Measurements from ENCODE around the gene PIP4K2C. TPM values are rescaled to one million over a fixed set of nuclear protein-coding genes. Genes with fewer than 3 reads are reported as not detected.

The PIP4K2C gene
- total RNA-seq, 2 experiments from 2014 or later = 10.7 to 12.3 TPM

DNA sequence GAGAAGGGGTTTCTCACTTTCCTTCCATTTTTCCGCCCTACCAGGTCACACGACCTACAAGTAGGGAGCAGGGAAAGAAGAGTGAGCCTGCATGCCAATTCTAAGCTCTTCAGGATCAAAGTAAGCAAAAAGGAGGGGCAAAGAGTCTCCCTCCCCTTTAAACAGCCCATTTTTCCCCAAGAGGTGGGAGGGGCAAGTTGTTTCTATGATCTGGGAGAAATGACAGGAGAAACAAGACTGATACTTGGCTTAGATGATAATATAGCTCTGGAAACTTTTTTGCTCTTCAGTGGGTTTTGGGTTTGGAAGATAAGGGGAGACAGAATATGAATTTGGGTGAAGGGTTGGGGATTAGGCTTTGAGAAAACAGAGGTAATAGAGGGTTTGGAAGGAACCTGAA lies 15.4 kb downstream of the PIP4K2C start:
- Mint-ChIP-seq H3K27me3 (peaks cover 2% of the 10 kb centered on the region), H3K9me3 (no peaks in the 10 kb centered on the region), H3K4me1 (ENCODE audit: low read depth) (peaks cover 32% of the 10 kb centered on the region), H3K4me3 (no peak overlapping the region), H3K36me3 (ENCODE audit: low read depth) (peaks cover 9% of the 10 kb centered on the region), H3K27ac (no peak overlapping the region)
- ChIA-PET POLR2A (interaction anchor here (2.1 to 4.4 kb wide), 2 partner anchors 9 to 15 kb away, joined by 11 to 27 read pairs; partner anchors contain the start of gene PIP4K2C), CTCF (interaction anchor here (1.5 to 2.2 kb wide), 4 partner anchors 13 to 147 kb away, joined by 3 to 12 read pairs (median 8); partner anchors contain the start of gene GLI1)
- intact Hi-C loops (cut with micrococcal nuclease) = no loop called here
- ATAC-seq (no peak), DNase-seq (no peak)
- TF ChIP-seq, protein P1, sequence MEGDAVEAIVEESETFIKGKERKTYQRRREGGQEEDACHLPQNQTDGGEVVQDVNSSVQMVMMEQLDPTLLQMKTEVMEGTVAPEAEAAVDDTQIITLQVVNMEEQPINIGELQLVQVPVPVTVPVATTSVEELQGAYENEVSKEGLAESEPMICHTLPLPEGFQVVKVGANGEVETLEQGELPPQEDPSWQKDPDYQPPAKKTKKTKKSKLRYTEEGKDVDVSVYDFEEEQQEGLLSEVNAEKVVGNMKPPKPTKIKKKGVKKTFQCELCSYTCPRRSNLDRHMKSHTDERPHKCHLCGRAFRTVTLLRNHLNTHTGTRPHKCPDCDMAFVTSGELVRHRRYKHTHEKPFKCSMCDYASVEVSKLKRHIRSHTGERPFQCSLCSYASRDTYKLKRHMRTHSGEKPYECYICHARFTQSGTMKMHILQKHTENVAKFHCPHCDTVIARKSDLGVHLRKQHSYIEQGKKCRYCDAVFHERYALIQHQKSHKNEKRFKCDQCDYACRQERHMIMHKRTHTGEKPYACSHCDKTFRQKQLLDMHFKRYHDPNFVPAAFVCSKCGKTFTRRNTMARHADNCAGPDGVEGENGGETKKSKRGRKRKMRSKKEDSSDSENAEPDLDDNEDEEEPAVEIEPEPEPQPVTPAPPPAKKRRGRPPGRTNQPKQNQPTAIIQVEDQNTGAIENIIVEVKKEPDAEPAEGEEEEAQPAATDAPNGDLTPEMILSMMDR (IDR thresholded peaks at IDR 0.05) = no peak

DNA sequence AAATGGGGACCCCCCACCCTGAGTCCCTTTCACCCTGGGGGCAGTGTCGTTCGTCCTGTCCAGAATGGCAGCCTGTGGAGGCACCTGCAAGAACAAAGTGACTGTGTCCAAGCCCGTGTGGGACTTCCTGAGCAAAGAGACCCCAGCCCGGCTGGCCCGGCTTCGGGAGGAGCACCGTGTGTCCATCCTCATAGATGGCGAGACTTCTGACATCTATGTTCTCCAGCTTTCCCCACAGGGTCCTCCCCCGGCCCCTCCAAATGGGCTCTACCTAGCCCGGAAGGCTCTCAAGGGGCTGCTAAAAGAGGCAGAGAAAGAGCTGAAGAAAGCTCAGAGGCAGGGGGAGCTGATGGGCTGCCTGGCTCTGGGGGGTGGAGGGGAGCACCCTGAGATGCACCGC lies 15.8 kb downstream of the PIP4K2C start:
- intact Hi-C loops (cut with micrococcal nuclease) = no loop called here
- peaks cover 32% of the 10 kb centered on the region for H3K4me1 Mint-ChIP-seq (ENCODE audit: low read depth)
- no peaks in the 10 kb centered on the region for H3K9me3 Mint-ChIP-seq
- POLR2A ChIA-PET = interaction anchor here (1.5 to 4.4 kb wide), 3 partner anchors 8 to 15 kb away, joined by 4 to 27 read pairs (median 11); partner anchors contain the start of gene PIP4K2C
- no peak overlapping the region for H3K4me3 Mint-ChIP-seq
- peaks cover 5% of the 10 kb centered on the region for H3K36me3 Mint-ChIP-seq (ENCODE audit: low read depth)
- H3K27me3 Mint-ChIP-seq = peaks cover 2% of the 10 kb centered on the region
- ATAC-seq (no peak), DNase-seq (no peak)
- TF ChIP-seq, protein P1 (IDR thresholded peaks at IDR 0.05) = no peak
- no peak overlapping the region for H3K27ac Mint-ChIP-seq
- CTCF ChIA-PET = interaction anchor here (1.1 to 2.2 kb wide), 6 partner anchors 13 to 148 kb away, joined by 3 to 12 read pairs (median 4); partner anchors contain the start of gene GLI1

DNA sequence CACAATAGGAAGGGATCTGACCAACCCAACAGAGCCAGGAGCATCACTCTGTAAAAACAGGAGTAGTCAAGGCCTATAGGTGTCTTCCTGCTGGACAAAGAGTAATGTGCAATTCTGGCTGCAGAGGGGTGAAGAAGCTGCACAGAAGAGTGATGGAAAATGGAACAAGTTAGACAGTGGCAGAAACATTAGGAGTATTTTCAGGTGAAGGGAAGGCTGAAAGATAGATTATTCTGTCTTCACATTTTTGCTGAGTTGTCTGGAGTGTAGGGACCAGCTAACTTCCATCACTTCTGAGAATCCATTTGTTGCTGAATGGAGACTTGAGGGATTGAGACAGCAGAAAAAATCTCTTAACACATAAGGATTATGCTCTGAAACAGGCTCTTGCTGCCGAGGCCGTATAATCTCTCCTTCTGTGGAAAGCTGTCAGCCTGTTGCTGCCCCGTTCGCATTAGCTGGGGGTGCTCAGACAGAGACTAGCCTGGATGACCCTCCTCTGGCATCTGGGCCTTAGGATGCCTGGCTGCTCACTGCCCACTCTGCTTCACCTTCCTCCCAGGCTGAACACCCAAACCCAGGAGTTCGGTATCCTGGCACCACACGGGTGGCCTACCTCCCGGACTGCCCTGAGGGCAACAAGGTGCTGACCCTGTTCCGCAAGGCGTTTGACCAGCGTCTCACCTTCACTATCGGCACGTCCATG lies 17.1 kb downstream of the PIP4K2C start:
- DNase-seq (no peak), ATAC-seq (no peak)
- peaks cover 28% of the 10 kb centered on the region for H3K4me1 Mint-ChIP-seq (ENCODE audit: low read depth)
- H3K27ac Mint-ChIP-seq = no peak overlapping the region
- TF ChIP-seq, protein P1 (IDR thresholded peaks at IDR 0.05) = no peak
- CTCF ChIA-PET = interaction anchor here (1.1 to 2.5 kb wide), 5 partner anchors 13 to 85 kb away, joined by 3 to 17 read pairs (median 5); partner anchors contain the start of gene B4GALNT1
- H3K27me3 Mint-ChIP-seq = peaks cover 8% of the 10 kb centered on the region
- intact Hi-C loops (cut with micrococcal nuclease) = no loop called here
- H3K36me3 Mint-ChIP-seq (ENCODE audit: low read depth) = no peaks in the 10 kb centered on the region
- POLR2A ChIA-PET = interaction anchor here (1.5 to 3.7 kb wide), 2 partner anchors 13 to 15 kb away, joined by 4 to 18 read pairs; partner anchors contain the start of gene PIP4K2C
- no peak overlapping the region for H3K4me3 Mint-ChIP-seq
- H3K9me3 Mint-ChIP-seq = no peaks in the 10 kb centered on the region

DNA sequence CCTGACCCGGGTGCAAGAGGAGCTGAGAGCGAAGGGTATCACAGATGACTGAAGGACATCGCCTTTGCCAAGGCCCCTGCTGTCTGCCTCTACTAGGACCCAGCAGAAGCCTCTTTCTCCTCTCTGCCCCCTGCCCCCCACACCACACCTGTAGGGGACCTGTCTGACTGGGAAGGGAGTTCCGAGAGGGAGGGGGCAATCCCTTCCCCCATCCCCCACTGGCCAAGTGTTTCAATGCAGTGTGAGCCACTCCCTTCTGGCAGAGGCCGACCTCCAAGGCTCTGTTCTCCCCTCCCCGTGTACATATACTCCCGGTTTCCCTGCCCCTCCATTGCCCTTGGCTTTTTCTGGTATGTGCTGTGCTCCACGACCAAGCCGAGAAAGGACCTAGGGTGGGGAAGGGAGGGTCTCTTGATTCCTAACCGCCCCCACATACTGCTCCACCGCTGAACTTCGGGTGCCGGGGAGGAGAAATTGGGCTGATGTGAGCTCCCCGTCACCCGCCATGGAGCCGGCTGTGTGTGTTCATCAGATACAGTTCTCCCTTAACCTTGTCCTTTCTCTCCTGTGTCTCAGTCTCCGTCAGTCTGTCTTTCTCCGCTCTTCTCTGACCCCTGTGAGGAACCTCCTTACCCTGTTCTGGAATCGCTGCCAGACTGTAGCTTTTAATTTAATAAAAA lies 18.2 kb downstream of the PIP4K2C start:
- H3K27me3 Mint-ChIP-seq = peaks cover 10% of the 10 kb centered on the region
- TF ChIP-seq, protein P1 (IDR thresholded peaks at IDR 0.05) = no peak
- ATAC-seq (no peak), DNase-seq (no peak)
- H3K9me3 Mint-ChIP-seq = no peaks in the 10 kb centered on the region
- ChIA-PET CTCF (interaction anchor here (2.4 to 2.5 kb wide), 2 partner anchors 11 to 25 kb away, joined by 8 to 17 read pairs; no protein-coding TSS in a partner anchor), POLR2A (interaction anchor here (0.7 to 3.7 kb wide), 3 partner anchors 10 to 17 kb away, joined by 3 to 18 read pairs (median 4); partner anchors contain the start of gene PIP4K2C)
- no peak overlapping the region for H3K4me3 Mint-ChIP-seq
- H3K36me3 Mint-ChIP-seq (ENCODE audit: low read depth) = no peaks in the 10 kb centered on the region
- intact Hi-C loops (cut with micrococcal nuclease) = no loop called here
- H3K27ac Mint-ChIP-seq = no peak overlapping the region
- H3K4me1 Mint-ChIP-seq (ENCODE audit: low read depth) = peaks cover 21% of the 10 kb centered on the region
